A673 (cell line): ENCODE data around the gene SOX5. TPM values are rescaled to one million over a fixed set of nuclear protein-coding genes. Genes with fewer than 3 reads are reported as not detected.

ENCODE experiments used
- BruUV-seq: library from RNA; stranded (reverse); fragments of 400-500 nt; replicated peaks from 2 replicates; lab custom pipeline; 2021; lab: Mats Ljungman, UMichigan
- CTCF ChIA-PET: fragments of 300-600 bp; sonication (Branson Sonifier 250); formaldehyde crosslinking; loops from one replicate; lab custom pipeline; 2022; ENCODE audit warnings: antibody characterized with exemption; lab: Charles Lee
- POLR2A ChIA-PET: fragments of 300-600 bp; sonication (Branson Sonifier 250); formaldehyde crosslinking; loops from one replicate; lab custom pipeline; 2022; ENCODE audit warnings: antibody characterized with exemption; ENCODE audit not compliant: low non-redundant PET; lab: Charles Lee
- DNase-seq: peaks from one replicate; pipeline ENCODE4 v3.0.0-alpha.2; 2015; ENCODE audit warnings: low spot score
- H3K27ac ChIP-seq: fragments of 200-600 bp; sonication (generic); 2 replicates; pipeline ENCODE4 v1.5.1; 2016; ENCODE audit warnings: mixed run types, low read depth, mild to moderate bottlenecking, mixed read lengths, antibody characterized with exemption, low read length; ENCODE audit not compliant: poor library complexity, severe bottlenecking
- H3K27me3 ChIP-seq: fragments of 200-600 bp; sonication (generic); replicated peaks from 2 replicates; pipeline ENCODE4 v1.6.1; 2017; ENCODE audit warnings: mixed run types, low read depth, mild to moderate bottlenecking, mixed read lengths, antibody characterized with exemption, low read length; ENCODE audit not compliant: insufficient read depth, poor library complexity
- H3K36me3 ChIP-seq: fragments of 200-600 bp; sonication (generic); 2 replicates; pipeline ENCODE4 v1.6.1; 2016; ENCODE audit warnings: mixed run types, mild to moderate bottlenecking, mixed read lengths, antibody characterized with exemption, low read length; ENCODE audit not compliant: insufficient read depth, poor library complexity, severe bottlenecking
- H3K4me1 ChIP-seq: fragments of 200-600 bp; sonication (generic); 2 replicates; pipeline ENCODE4 v1.6.1; 2017; ENCODE audit warnings: mixed run types, mild to moderate bottlenecking, mixed read lengths, antibody characterized with exemption, low read length; ENCODE audit not compliant: insufficient read depth, poor library complexity, severe bottlenecking
- H3K4me3 ChIP-seq: fragments of 200-600 bp; sonication (generic); 2 replicates; pipeline ENCODE4 v1.5.1; 2016; ENCODE audit warnings: low read depth, mixed run types, mild to moderate bottlenecking, mixed read lengths, low read length; ENCODE audit not compliant: poor library complexity, severe bottlenecking
- H3K9me3 ChIP-seq: fragments of 200-600 bp; sonication (generic); 2 replicates; pipeline ENCODE4 v1.6.1; 2016; ENCODE audit warnings: mixed run types, low read depth, mild to moderate bottlenecking, mixed read lengths, antibody characterized with exemption, low read length; ENCODE audit not compliant: poor library complexity, severe bottlenecking
- EZH2 ChIP-seq: fragments of 200-600 bp; sonication (generic); IDR thresholded peaks from 2 replicates; pipeline ENCODE4 v1.6.1; 2017; ENCODE audit warnings: borderline replicate concordance, low read depth, mild to moderate bottlenecking, mixed read lengths, antibody characterized with exemption, low read length; ENCODE audit not compliant: poor library complexity, severe bottlenecking
- intact Hi-C: fragments of 100-400 bp; cut with micrococcal nuclease; formaldehyde crosslinking; loops from one replicate; pipeline ENCODE4 v1.10.0; 2022; ENCODE audit not compliant: unreplicated experiment
- total RNA-seq: library from RNA; stranded (reverse); gene quantifications from 2 replicates; pipeline ENCODE4 v1.2.3, GENCODE V29; 2021
- TF ChIP-seq, protein P1 (sequence below): fragments of 300-800, 200-600 bp; sonication (generic); conservative IDR thresholded peaks from 2 replicates; pipeline ENCODE4 v1.5.1; 2017; ENCODE audit warnings: low read depth, mild to moderate bottlenecking, antibody characterized with exemption, low read length, moderate library complexity, mixed read lengths

Gene SOX5
- total RNA-seq, 1 experiment from 2014 or later, result 11.9 TPM

DNA sequence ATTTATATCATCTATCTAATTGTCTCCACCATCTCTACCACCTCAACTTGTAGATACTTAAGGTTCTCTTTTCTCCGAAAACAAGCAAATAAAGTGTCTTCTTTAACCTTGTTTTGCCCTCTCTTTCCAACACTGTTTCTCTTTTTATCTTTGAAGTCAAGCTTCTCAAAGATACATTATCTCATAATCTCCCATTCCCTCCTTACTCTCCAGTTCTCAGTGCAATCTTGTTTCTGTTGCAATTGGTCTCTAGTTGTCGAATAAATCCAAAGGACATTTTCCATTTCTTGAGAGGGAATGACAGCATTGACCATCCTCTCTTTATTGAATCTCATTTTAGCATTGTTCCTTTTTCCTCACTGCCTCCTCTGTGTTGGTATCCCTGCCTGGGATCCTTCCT, 383.3 kb downstream of the SOX5 start:
- intact Hi-C loops, result no loop called here
- no TSS peak for BruUV-seq
- H3K27me3 ChIP-seq, result peaks cover 10% of the 10 kb centered on the region

DNA sequence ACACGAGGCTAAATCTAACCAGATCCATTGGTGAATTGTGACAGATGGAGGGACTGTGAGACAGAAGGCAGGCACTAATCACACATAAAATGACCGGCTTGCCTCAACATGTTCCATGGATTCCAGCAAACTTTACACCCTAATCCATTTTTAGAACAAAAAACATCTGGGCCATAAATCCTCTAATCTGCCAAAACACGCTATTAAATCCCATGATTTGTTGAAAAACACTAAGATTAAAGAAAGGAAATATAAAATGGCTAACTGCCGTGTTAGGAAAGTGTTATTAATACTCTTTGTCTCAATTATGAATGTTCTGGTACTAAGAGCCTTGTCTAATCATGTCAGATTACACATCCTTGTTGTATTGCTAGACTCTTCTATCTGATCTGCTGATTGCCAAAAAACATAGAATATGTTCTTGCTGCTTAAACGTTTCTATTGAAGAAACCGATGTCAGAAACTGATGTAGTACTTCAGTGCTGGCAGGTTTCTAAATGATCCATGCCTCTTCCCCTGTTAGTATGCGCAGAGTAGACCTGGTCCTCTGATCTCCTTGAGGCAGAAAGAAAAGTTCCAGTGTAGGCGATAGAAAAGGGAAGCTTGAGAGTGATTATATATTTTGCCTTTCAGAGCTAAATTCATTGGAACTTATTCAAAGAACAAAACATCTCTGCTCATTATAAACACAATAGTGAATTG, 384.9 kb downstream of the SOX5 start:
- H3K9me3 ChIP-seq, result no peaks in the 10 kb centered on the region
- CTCF ChIA-PET, result no interaction called here
- no TSS peak for BruUV-seq

More for the DNA sequence above, 383.3 kb downstream of the SOX5 start:
- ChIA-PET POLR2A (no interaction called here), CTCF (no interaction called here)
- Histone ChIP-seq H3K9me3 (no peaks in the 10 kb centered on the region), H3K27ac (no peak overlapping the region), H3K36me3 (no peaks in the 10 kb centered on the region), H3K4me3 (no peak overlapping the region), H3K4me1 (peaks cover 24% of the 10 kb centered on the region)
- DNase-seq, result no peak
- TF ChIP-seq, protein P1, sequence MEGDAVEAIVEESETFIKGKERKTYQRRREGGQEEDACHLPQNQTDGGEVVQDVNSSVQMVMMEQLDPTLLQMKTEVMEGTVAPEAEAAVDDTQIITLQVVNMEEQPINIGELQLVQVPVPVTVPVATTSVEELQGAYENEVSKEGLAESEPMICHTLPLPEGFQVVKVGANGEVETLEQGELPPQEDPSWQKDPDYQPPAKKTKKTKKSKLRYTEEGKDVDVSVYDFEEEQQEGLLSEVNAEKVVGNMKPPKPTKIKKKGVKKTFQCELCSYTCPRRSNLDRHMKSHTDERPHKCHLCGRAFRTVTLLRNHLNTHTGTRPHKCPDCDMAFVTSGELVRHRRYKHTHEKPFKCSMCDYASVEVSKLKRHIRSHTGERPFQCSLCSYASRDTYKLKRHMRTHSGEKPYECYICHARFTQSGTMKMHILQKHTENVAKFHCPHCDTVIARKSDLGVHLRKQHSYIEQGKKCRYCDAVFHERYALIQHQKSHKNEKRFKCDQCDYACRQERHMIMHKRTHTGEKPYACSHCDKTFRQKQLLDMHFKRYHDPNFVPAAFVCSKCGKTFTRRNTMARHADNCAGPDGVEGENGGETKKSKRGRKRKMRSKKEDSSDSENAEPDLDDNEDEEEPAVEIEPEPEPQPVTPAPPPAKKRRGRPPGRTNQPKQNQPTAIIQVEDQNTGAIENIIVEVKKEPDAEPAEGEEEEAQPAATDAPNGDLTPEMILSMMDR, result no peak
- TF ChIP-seq EZH2, result no peak

DNA sequence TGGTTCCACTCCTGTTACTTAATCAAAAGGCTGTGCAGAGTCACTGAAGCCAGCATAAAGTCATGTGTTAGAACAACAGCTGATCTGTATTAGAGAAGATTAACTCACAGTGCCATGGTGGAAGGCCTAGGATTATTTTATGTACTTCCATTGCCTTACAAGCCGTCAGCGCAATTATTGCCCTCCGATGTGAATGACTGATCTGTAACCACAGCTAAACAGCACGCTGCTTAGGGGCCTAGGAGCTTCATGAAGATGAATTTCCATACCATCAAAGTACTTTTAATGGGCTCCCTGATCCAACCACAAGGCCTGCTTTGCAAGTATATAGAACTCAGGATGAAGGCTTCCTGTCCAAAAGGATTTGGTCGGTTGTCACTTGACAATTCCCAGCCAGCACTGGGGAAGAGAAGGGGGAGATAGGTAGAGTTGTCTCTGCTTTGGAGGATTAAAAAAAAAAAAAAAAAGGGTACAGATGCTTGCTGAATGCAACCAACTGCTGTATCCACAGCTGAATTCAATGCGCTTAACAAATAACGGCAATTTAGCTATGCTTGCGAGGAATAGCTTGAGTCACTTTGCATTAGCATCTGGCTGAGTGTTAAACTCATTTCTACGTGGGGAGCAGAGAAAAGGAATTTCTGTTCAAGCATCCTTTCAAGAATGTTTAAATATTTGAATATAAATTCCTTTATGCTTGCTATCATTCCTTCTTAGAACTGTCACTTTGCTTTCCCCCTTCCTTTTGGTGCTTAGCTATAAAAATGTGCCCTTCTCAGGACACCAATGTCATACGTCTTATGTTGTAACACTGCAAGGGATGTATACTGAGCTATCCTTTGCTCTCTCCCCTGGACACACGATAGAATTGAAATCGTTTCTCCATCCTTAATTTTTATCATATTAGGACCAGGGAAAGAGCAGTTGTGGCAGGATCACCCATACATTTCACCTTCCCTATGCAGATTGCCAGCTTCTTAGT, 387.8 kb downstream of the SOX5 start:
- Histone ChIP-seq H3K9me3 (no peaks in the 10 kb centered on the region), H3K4me1 (peaks cover 24% of the 10 kb centered on the region), H3K27me3 (peaks cover 10% of the 10 kb centered on the region), H3K36me3 (no peaks in the 10 kb centered on the region), H3K4me3 (no peak overlapping the region), H3K27ac (no peak overlapping the region)
- CTCF ChIA-PET, result no interaction called here
- intact Hi-C loops, result no loop called here
- no peak for DNase-seq
- POLR2A ChIA-PET, result no interaction called here
- no peak for TF ChIP-seq EZH2
- TF ChIP-seq, protein P1, result no peak
- BruUV-seq, result no TSS peak

More for the DNA sequence above, 384.9 kb downstream of the SOX5 start:
- Histone ChIP-seq H3K27ac (peak overlapping the region; percentile 8), H3K4me1 (peaks cover 24% of the 10 kb centered on the region), H3K36me3 (no peaks in the 10 kb centered on the region), H3K4me3 (no peak overlapping the region), H3K27me3 (peaks cover 10% of the 10 kb centered on the region)
- POLR2A ChIA-PET, result no interaction called here
- intact Hi-C loops, result no loop called here
- no peak for TF ChIP-seq EZH2
- TF ChIP-seq, protein P1, result no peak
- peak; percentile 84 for DNase-seq
